ENCODE data around the gene TTLL11.

The TTLL11 gene

DNA sequence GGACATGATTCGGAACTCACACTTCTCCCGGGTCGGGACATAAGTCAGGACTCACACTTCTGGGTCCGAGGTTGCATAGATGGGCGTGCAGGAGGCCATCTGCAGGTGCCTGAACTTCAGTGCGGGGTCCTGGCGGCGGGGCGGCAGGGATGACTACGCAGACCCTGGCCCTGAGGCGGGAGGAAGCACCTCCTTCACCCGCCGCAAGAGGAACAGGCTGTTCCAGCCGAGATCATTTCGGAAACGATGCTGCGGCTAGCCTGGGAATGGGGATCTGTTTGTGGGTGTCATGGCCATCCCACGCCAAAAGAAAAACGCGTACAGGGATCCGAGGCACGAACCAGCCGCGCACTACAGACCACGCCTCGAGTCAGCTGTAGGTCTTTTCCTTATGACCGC lies 196.6 kb downstream of the TTLL11 start:
- TF ChIP-seq, protein P1, sequence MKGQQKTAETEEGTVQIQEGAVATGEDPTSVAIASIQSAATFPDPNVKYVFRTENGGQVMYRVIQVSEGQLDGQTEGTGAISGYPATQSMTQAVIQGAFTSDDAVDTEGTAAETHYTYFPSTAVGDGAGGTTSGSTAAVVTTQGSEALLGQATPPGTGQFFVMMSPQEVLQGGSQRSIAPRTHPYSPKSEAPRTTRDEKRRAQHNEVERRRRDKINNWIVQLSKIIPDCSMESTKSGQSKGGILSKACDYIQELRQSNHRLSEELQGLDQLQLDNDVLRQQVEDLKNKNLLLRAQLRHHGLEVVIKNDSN (IDR thresholded peaks at IDR 0.05): no peak
- TF ChIP-seq, protein P2, sequence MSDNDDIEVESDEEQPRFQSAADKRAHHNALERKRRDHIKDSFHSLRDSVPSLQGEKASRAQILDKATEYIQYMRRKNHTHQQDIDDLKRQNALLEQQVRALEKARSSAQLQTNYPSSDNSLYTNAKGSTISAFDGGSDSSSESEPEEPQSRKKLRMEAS (IDR thresholded peaks at IDR 0.05): no peak
- TF ChIP-seq TAF1 (IDR thresholded peaks at IDR 0.05; ENCODE audit: low read depth) (no peak), TCF12 (IDR thresholded peaks at IDR 0.05; ENCODE audit: low read depth) (no peak), TEAD4 (IDR thresholded peaks at IDR 0.05) (no peak), CREB1 (IDR thresholded peaks at IDR 0.05; ENCODE audit: low read depth) (no peak), YY1 (IDR thresholded peaks at IDR 0.05; ENCODE audit: low read depth) (no peak), NFIC (IDR thresholded peaks at IDR 0.05) (no peak), EP300 (IDR thresholded peaks at IDR 0.05; ENCODE audit: borderline replicate concordance) (no peak), RAD21 (IDR thresholded peaks at IDR 0.05; ENCODE audit: low read depth) (no peak), FOXM1 (IDR thresholded peaks at IDR 0.05; ENCODE audit: borderline replicate concordance, low read depth) (no peak), CEBPB (IDR thresholded peaks at IDR 0.05) (no peak), EGR1 (IDR thresholded peaks at IDR 0.05) (no peak), ZBTB7A (IDR thresholded peaks at IDR 0.05; ENCODE audit: low read depth) (no peak)
- TF ChIP-seq, protein P3, sequence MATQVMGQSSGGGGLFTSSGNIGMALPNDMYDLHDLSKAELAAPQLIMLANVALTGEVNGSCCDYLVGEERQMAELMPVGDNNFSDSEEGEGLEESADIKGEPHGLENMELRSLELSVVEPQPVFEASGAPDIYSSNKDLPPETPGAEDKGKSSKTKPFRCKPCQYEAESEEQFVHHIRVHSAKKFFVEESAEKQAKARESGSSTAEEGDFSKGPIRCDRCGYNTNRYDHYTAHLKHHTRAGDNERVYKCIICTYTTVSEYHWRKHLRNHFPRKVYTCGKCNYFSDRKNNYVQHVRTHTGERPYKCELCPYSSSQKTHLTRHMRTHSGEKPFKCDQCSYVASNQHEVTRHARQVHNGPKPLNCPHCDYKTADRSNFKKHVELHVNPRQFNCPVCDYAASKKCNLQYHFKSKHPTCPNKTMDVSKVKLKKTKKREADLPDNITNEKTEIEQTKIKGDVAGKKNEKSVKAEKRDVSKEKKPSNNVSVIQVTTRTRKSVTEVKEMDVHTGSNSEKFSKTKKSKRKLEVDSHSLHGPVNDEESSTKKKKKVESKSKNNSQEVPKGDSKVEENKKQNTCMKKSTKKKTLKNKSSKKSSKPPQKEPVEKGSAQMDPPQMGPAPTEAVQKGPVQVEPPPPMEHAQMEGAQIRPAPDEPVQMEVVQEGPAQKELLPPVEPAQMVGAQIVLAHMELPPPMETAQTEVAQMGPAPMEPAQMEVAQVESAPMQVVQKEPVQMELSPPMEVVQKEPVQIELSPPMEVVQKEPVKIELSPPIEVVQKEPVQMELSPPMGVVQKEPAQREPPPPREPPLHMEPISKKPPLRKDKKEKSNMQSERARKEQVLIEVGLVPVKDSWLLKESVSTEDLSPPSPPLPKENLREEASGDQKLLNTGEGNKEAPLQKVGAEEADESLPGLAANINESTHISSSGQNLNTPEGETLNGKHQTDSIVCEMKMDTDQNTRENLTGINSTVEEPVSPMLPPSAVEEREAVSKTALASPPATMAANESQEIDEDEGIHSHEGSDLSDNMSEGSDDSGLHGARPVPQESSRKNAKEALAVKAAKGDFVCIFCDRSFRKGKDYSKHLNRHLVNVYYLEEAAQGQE (IDR thresholded peaks at IDR 0.05; ENCODE audit: low read depth): no peak

DNA sequence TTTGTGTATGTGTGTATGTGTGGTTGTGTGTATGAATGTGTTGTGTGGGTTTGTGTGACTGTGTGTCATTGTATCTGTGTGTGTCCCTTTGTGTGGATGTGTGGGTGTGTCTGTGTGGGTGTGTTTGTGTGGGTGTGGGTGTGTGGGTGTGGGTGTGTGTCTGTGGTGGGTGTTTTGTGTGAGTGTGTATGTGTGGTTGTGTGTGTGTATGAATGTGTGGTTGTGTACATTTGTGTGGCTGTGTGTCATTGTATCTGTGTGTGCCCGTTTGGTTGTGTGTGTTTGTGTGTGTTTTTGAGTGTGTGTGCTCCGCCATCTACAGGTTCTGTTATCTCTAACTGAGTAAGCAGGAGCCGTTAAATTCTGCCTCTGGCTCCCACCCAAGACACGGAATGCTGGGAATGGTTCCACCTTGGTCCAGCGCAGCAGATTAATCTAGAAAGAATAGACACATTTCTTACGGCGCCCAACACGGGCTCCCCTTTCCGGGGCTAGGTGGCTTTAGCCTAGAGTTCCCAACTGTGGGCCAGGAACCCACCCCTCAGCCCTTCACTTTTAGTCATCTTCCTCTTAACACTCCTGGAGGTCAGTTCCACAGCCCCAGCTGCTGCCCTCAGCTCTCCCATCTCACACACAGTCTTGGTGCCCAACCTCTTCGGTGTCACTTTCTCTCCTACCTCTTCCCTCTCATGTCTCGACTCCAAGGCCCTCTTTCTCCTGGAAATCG lies 197.1 kb downstream of the TTLL11 start:
- TF ChIP-seq CEBPB (IDR thresholded peaks at IDR 0.05) (no peak), NFIC (IDR thresholded peaks at IDR 0.05) (no peak), EP300 (IDR thresholded peaks at IDR 0.05; ENCODE audit: borderline replicate concordance) (no peak), TAF1 (IDR thresholded peaks at IDR 0.05; ENCODE audit: low read depth) (no peak), RAD21 (IDR thresholded peaks at IDR 0.05; ENCODE audit: low read depth) (no peak), EGR1 (IDR thresholded peaks at IDR 0.05) (no peak), FOXM1 (IDR thresholded peaks at IDR 0.05; ENCODE audit: borderline replicate concordance, low read depth) (no peak), TEAD4 (IDR thresholded peaks at IDR 0.05) (no peak), YY1 (IDR thresholded peaks at IDR 0.05; ENCODE audit: low read depth) (no peak)
- TF ChIP-seq, protein P3 (IDR thresholded peaks at IDR 0.05; ENCODE audit: low read depth): no peak
- TF ChIP-seq, protein P1 (IDR thresholded peaks at IDR 0.05): no peak

DNA sequence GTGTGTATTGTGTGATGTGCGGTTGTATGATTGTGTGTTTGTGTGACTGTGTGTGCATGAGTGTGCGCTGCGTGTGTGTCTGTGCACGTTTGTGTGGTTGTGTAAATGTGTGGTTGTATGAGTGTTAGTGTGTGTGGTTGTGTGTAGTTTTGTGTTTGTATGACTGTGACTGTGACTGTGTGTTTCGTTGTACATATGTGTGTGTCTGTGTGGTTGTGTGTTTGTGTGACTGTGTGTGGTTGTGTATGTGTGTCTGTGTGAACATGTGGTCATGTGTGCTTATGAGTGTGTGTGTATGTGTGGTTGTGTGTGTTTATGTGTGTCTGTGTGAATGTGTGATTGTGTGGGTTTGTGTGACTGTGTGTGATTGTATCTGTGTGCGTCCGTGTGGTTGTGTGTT lies 197.8 kb downstream of the TTLL11 start:
- no peak for TF ChIP-seq YY1 (IDR thresholded peaks at IDR 0.05; ENCODE audit: low read depth)
- no peak for TF ChIP-seq EP300 (IDR thresholded peaks at IDR 0.05; ENCODE audit: borderline replicate concordance)
- TF ChIP-seq CEBPB (IDR thresholded peaks at IDR 0.05): no peak
- TF ChIP-seq, protein P1 (IDR thresholded peaks at IDR 0.05): no peak
- TF ChIP-seq, protein P2 (IDR thresholded peaks at IDR 0.05): no peak
- TF ChIP-seq TAF1 (IDR thresholded peaks at IDR 0.05; ENCODE audit: low read depth): no peak
- TF ChIP-seq RAD21 (IDR thresholded peaks at IDR 0.05; ENCODE audit: low read depth): no peak
- no peak for TF ChIP-seq CREB1 (IDR thresholded peaks at IDR 0.05; ENCODE audit: low read depth)
- TF ChIP-seq TCF12 (IDR thresholded peaks at IDR 0.05; ENCODE audit: low read depth): no peak
- TF ChIP-seq FOXM1 (IDR thresholded peaks at IDR 0.05; ENCODE audit: borderline replicate concordance, low read depth): no peak
- TF ChIP-seq TEAD4 (IDR thresholded peaks at IDR 0.05): no peak
- TF ChIP-seq NFIC (IDR thresholded peaks at IDR 0.05): no peak
- TF ChIP-seq, protein P3 (IDR thresholded peaks at IDR 0.05; ENCODE audit: low read depth): no peak
- TF ChIP-seq EGR1 (IDR thresholded peaks at IDR 0.05): no peak
- no peak for TF ChIP-seq ZBTB7A (IDR thresholded peaks at IDR 0.05; ENCODE audit: low read depth)

All from Ishikawa (cell line).